H9 (cell line): ENCODE data around the gene PRKAR2A. TPM values are rescaled to one million over a fixed set of nuclear protein-coding genes. Genes with fewer than 3 reads are reported as not detected.

ENCODE experiments used
- DNase-seq: peaks from one replicate; pipeline ENCODE4 v3.0.0-alpha.2; 2017
- H2AFZ ChIP-seq: one replicate; pipeline ENCODE4 v1.6.1; 2013; ENCODE audit warnings: mild to moderate bottlenecking, low read length, control low read depth, moderate library complexity
- H2AK5ac ChIP-seq: 2 replicates; pipeline ENCODE4 v1.6.1; 2013; ENCODE audit warnings: low read length, control low read depth, mixed read lengths; ENCODE audit not compliant: insufficient read length
- H2BK120ac ChIP-seq: one replicate; pipeline ENCODE4 v1.6.1; 2013; ENCODE audit warnings: low read depth, mild to moderate bottlenecking, low read length, control low read depth, inconsistent platforms; ENCODE audit not compliant: poor library complexity, severe bottlenecking
- H2BK12ac ChIP-seq: 2 replicates; pipeline ENCODE4 v1.6.1; 2013; ENCODE audit warnings: low read length, control low read depth, mixed read lengths, low read depth; ENCODE audit not compliant: insufficient read length
- H2BK15ac ChIP-seq: 2 replicates; pipeline ENCODE4 v1.6.1; 2013; ENCODE audit warnings: low read depth, low read length, control low read depth
- H2BK20ac ChIP-seq: one replicate; pipeline ENCODE4 v1.6.1; 2013; ENCODE audit warnings: low read depth, mild to moderate bottlenecking, low read length, control low read depth, inconsistent platforms; ENCODE audit not compliant: poor library complexity, severe bottlenecking
- H2BK5ac ChIP-seq: 2 replicates; pipeline ENCODE4 v1.6.1; 2013; ENCODE audit warnings: low read length, control low read depth, mixed read lengths; ENCODE audit not compliant: insufficient read length
- H3K14ac ChIP-seq: 2 replicates; pipeline ENCODE4 v1.6.1; 2013; ENCODE audit warnings: low read length, control low read depth; ENCODE audit not compliant: insufficient read depth
- H3K18ac ChIP-seq: 2 replicates; pipeline ENCODE4 v1.6.1; 2013; ENCODE audit warnings: low read depth, mild to moderate bottlenecking, mixed read lengths, low read length, control low read depth; ENCODE audit not compliant: insufficient read length
- H3K23ac ChIP-seq: 2 replicates; pipeline ENCODE4 v1.6.1; 2013; ENCODE audit warnings: low read length, control low read depth, mixed read lengths, low read depth; ENCODE audit not compliant: insufficient read length
- H3K23me2 ChIP-seq: 2 replicates; pipeline ENCODE4 v1.6.1; 2013; ENCODE audit warnings: low read depth, mild to moderate bottlenecking, mixed read lengths, low read length, control low read depth; ENCODE audit not compliant: insufficient read length, poor library complexity, severe bottlenecking
- H3K27ac ChIP-seq: 2 replicates; pipeline ENCODE4 v1.5.1; 2013; ENCODE audit warnings: low read length, control low read depth, mixed read lengths, low read depth; ENCODE audit not compliant: insufficient read length
- H3K27me3 ChIP-seq: 2 replicates; pipeline ENCODE4 v1.6.1; 2013; ENCODE audit warnings: low read length, control low read depth, inconsistent platforms; ENCODE audit not compliant: insufficient read depth
- H3K4ac ChIP-seq: 2 replicates; pipeline ENCODE4 v1.6.1; 2013; ENCODE audit warnings: low read depth, mild to moderate bottlenecking, control low read depth, inconsistent platforms, low read length, moderate library complexity
- H3K4me1 ChIP-seq: 2 replicates; pipeline ENCODE4 v1.6.1; 2013; ENCODE audit warnings: low read length, control low read depth, inconsistent platforms; ENCODE audit not compliant: insufficient read depth
- H3K4me2 ChIP-seq: 2 replicates; pipeline ENCODE4 v1.6.1; 2013; ENCODE audit warnings: low read length, control low read depth, mixed read lengths; ENCODE audit not compliant: insufficient read length, insufficient read depth
- H3K56ac ChIP-seq: 2 replicates; pipeline ENCODE4 v1.6.1; 2013; ENCODE audit warnings: low read depth, mild to moderate bottlenecking, mixed read lengths, low read length, control low read depth; ENCODE audit not compliant: insufficient read length
- H3K79me1 ChIP-seq: 2 replicates; pipeline ENCODE4 v1.6.1; 2013; ENCODE audit warnings: low read depth, mild to moderate bottlenecking, moderate library complexity, low read length, control low read depth, inconsistent platforms; ENCODE audit not compliant: insufficient read depth, poor library complexity, severe bottlenecking
- H3K79me2 ChIP-seq: 2 replicates; pipeline ENCODE4 v1.6.1; 2013; ENCODE audit warnings: low read length, control low read depth, inconsistent platforms; ENCODE audit not compliant: insufficient read depth
- H3K9ac ChIP-seq: 2 replicates; pipeline ENCODE4 v1.6.1; 2013; ENCODE audit warnings: low read length, control low read depth, mixed read lengths; ENCODE audit not compliant: insufficient read length; ENCODE audit errors: extremely low read depth
- H3K9me3 ChIP-seq: one replicate; pipeline ENCODE4 v1.6.1; 2013; ENCODE audit warnings: low read depth, low read length, inconsistent platforms; ENCODE audit not compliant: control insufficient read depth
- H3T11ph ChIP-seq: one replicate; pipeline ENCODE4 v1.6.1; 2013; ENCODE audit warnings: mild to moderate bottlenecking, low read length, control low read depth, inconsistent platforms
- H4K20me1 ChIP-seq: one replicate; pipeline ENCODE4 v1.6.1; 2013; ENCODE audit not compliant: control insufficient read depth, insufficient read length, insufficient read depth
- H4K5ac ChIP-seq: 2 replicates; pipeline ENCODE4 v1.6.1; 2013; ENCODE audit warnings: low read depth, mild to moderate bottlenecking, mixed read lengths, low read length, control low read depth; ENCODE audit not compliant: insufficient read length
- H4K8ac ChIP-seq: replicated peaks from 2 replicates; pipeline ENCODE4 v1.6.1; 2013; ENCODE audit warnings: low read length, control low read depth, mixed read lengths, low read depth; ENCODE audit not compliant: insufficient read length
- H4K91ac ChIP-seq: 2 replicates; pipeline ENCODE4 v1.6.1; 2013; ENCODE audit warnings: low read depth, mild to moderate bottlenecking, moderate library complexity, mixed read lengths, low read length, control low read depth; ENCODE audit not compliant: insufficient read length
- H3K27ac Mint-ChIP-seq, 3 experiments: 2 replicates in 2 of 3; 3 replicates in 1 of 3; pipeline ENCODE4 v1.8.0; 2020 to 2021; ENCODE audit warnings: mixed read lengths in 3 of 3, mild to moderate bottlenecking in 1 of 3, moderate library complexity in 1 of 3
- H3K27me3 Mint-ChIP-seq: 2 replicates; pipeline ENCODE4 v1.8.0; 2021; ENCODE audit warnings: low read depth, mild to moderate bottlenecking, moderate library complexity, mixed read lengths
- H3K36me3 Mint-ChIP-seq, 3 experiments: 2 replicates in 2 of 3; 3 replicates in 1 of 3; pipeline ENCODE4 v1.8.0; 2020 to 2021; ENCODE audit warnings: low read depth in 3 of 3, mixed read lengths in 3 of 3; ENCODE audit not compliant: insufficient read depth in 1 of 3
- H3K4me1 Mint-ChIP-seq, 2 experiments: 2 replicates each; pipeline ENCODE4 v1.8.0; 2020; ENCODE audit warnings: mixed read lengths in 2 of 2
- H3K4me3 Mint-ChIP-seq, 2 experiments: 2 replicates in 1 of 2; 3 replicates in 1 of 2; pipeline ENCODE4 v1.8.0; 2020 to 2021; ENCODE audit warnings: mild to moderate bottlenecking in 2 of 2, mixed read lengths in 2 of 2, moderate library complexity in 1 of 2
- H3K9me3 Mint-ChIP-seq, 2 experiments: 2 replicates in 1 of 2; 3 replicates in 1 of 2; pipeline ENCODE4 v1.8.0; 2020; ENCODE audit warnings: mild to moderate bottlenecking in 2 of 2, mixed read lengths in 2 of 2, moderate library complexity in 1 of 2
- WGBS: extraction: QIAGEN DNeasy Blood & Tissue Kit; methylation state at CpG from one replicate; pipeline ENCODE4 v1.1.7; 2013; ENCODE audit warnings: missing lambda C conversion rate, low lambda C conversion rate, mixed read lengths; ENCODE audit not compliant: insufficient read length; ENCODE audit errors: extremely low coverage; 5-methylcytosine and 5-hydroxymethylcytosine counted together
- long read RNA-seq: library from polyadenylated mRNA; unstranded; transcript quantifications from one replicate; pipeline ENCODE4 v2.0.0, GENCODE V29; 2020
- total RNA-seq: library from RNA; stranded (reverse); gene quantifications from 2 replicates; pipeline ENCODE4 v1.2.1, GENCODE V29; 2021
- TF ChIP-seq, protein P1 (sequence below): fragments of 200-600 bp; sonication (generic); conservative IDR thresholded peaks from 3 replicates; pipeline ENCODE4 v1.8.0; 2021; ENCODE audit warnings: antibody characterized with exemption, mild to moderate bottlenecking

The PRKAR2A gene
- 38.7 and 39.1 TPM in 2 replicates for total RNA-seq
- long read RNA-seq, full-length matches to known transcripts = 29 of 52 reads
- long read RNA-seq, partial matches to known transcripts = 10 of 52 reads
- long read RNA-seq, other reads (novel, unspliced or antisense) = 13 of 52 reads

GRCh38 chr3:48847504-48848423, at the start of gene PRKAR2A:
Gene PRKAR2A, minus strand, starts transcription at chr3:48847874. Its CDS starts 278 bp downstream, at chr3:48847596.
- Mint-ChIP-seq H3K4me1 (peaks cover 17% of the 10 kb centered on the region in 2 experiments), H3K27ac (peak within 1 kb of the TSS in 2 of 3 experiments; percentile 74 to 76; a peak in 3 of 7 replicates), H3K36me3 (no peaks in the 10 kb centered on the region; a peak in 1 of 7 replicates), H3K27me3 (peaks cover 13% of the 10 kb centered on the region), H3K4me3 (peak within 1 kb of the TSS; percentile 78 to 89), H3K9me3 (no peaks in the 10 kb centered on the region)
- Histone ChIP-seq H2AFZ (no peak within 1 kb of the TSS), H3T11ph (no peak within 1 kb of the TSS), H3K27ac (no peak within 1 kb of the TSS), H3K79me1 (no peaks in the 10 kb centered on the region), H3K9me3 (no peaks in the 10 kb centered on the region), H3K4me1 (no peaks in the 10 kb centered on the region), H3K9ac (peak within 1 kb of the TSS; percentile 0), H3K79me2 (no peaks in the 10 kb centered on the region), H3K18ac (no peak within 1 kb of the TSS), H2BK12ac (no peak within 1 kb of the TSS), H4K91ac (no peak within 1 kb of the TSS), H3K27me3 (no peaks in the 10 kb centered on the region), H3K14ac (no peak within 1 kb of the TSS), H4K20me1 (no peaks in the 10 kb centered on the region), H3K23ac (no peak within 1 kb of the TSS), H2BK15ac (no peak within 1 kb of the TSS), H3K4ac (no peak within 1 kb of the TSS), H2AK5ac (no peak within 1 kb of the TSS), H3K4me2 (peak within 1 kb of the TSS; percentile 70), H2BK120ac (no peak within 1 kb of the TSS), H3K56ac (no peak within 1 kb of the TSS), H2BK20ac (no peak within 1 kb of the TSS), H4K8ac (no peak within 1 kb of the TSS), H2BK5ac (no peak within 1 kb of the TSS), H3K23me2 (peaks cover 10% of the 10 kb centered on the region), H4K5ac (no peak within 1 kb of the TSS)
- DNase-seq = peak; percentile 89
- TF ChIP-seq, protein P1, sequence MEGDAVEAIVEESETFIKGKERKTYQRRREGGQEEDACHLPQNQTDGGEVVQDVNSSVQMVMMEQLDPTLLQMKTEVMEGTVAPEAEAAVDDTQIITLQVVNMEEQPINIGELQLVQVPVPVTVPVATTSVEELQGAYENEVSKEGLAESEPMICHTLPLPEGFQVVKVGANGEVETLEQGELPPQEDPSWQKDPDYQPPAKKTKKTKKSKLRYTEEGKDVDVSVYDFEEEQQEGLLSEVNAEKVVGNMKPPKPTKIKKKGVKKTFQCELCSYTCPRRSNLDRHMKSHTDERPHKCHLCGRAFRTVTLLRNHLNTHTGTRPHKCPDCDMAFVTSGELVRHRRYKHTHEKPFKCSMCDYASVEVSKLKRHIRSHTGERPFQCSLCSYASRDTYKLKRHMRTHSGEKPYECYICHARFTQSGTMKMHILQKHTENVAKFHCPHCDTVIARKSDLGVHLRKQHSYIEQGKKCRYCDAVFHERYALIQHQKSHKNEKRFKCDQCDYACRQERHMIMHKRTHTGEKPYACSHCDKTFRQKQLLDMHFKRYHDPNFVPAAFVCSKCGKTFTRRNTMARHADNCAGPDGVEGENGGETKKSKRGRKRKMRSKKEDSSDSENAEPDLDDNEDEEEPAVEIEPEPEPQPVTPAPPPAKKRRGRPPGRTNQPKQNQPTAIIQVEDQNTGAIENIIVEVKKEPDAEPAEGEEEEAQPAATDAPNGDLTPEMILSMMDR = no peak
- WGBS = no CpG with 5 or more reads among the region's 81 CpGs
